ENCODE measurements around the gene LEPR.
"Not testable (repeated sequence)": the region's sequence is repeated elsewhere in the genome, so short reads cannot be mapped to it uniquely, and the experiment has no call there.

LEPR gene

GRCh38 chr1:65440915-65441314 is 20.4 kb downstream of the LEPR start:
- DNase-seq: no peak

DNA sequence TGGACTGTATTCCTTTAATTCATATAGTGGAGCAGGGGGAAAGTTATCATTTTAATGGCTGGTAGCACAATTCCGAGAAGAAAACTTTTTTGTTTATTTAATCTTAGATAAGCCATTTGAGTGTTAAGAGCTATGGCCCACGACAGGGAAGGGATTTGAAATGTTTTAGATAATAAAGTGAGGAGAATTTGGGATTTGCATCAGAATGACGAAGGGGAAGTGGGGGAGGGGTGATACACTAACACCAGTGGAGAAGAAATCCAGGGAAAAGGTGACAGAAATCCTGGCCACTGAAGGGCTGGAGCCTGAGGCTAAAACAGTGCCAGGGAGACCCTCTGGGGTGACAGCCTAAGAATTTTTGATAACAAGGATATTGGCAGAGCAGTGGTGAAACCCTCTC is 21.0 kb downstream of the LEPR start:
- DNase-seq: no peak

GRCh38 chr1:65442442-65442841 is 22.0 kb downstream of the LEPR start:
- no peak for DNase-seq

DNA sequence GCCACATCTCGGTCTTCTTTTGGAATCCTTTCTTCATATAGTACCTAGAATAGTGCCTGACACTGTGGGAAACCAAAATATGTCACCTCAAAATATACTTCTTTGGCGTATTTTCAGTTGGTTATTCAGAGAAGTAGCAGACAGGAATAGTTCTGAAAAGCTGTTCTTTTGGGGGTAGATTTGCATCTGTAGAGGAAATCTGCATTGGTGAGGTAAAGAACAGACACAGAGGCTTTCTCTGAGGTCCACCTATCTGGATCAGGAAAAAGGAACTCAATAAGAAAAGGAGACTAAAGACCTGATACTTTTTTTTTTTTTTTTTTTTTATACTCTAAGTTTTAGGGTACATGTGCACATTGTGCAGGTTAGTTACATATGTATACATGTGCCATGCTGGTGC is 23.2 kb downstream of the LEPR start:
- DNase-seq: no peak

DNA sequence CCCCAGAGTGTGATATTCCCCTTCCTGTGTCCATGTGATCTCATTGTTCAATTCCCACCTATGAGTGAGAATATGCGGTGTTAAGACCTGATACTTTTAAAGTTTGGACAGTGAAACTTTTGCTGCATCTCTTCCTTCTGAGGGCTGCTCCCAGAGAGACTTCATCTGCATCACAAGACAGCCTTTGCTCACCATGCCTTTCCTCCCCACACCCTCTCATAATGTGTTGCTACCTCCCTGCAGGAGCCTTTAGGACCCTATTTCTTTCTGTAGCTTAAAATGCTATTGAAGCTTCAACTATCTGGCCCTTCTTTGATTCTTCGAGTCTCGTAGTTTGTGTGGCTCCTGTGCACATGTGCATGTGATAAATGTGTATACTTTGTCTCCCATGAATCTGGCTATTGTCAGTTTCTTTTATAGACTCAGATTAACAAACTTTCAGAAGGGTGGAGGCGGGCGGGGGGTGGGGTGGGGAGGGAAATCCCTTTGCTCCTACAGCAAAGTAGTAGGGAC is 23.7 kb downstream of the LEPR start:
- no peak for DNase-seq

DNA sequence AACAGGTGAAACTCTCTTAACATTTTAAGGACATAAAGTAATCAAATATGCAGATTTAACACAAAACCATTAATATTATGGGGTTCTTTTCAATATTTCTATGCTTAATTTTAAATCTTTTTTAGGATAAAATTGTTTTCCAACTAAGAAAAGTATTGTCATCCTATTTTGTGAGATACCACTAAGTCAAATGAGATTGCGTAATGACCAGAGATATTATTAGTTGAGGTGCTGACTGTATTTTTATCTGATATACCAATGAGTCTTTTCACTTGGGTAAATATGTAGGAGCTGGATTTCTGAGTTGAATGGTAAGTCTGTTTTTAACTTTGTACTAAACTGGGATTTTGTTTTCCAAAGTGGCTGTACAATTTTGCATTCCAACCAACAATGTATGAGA is 25.4 kb downstream of the LEPR start:
- DNase-seq: no peak

- DNase-seq: no peak
Observed at GRCh38 chr1:65449214-65449823, 28.9 kb downstream of the LEPR start.

DNA sequence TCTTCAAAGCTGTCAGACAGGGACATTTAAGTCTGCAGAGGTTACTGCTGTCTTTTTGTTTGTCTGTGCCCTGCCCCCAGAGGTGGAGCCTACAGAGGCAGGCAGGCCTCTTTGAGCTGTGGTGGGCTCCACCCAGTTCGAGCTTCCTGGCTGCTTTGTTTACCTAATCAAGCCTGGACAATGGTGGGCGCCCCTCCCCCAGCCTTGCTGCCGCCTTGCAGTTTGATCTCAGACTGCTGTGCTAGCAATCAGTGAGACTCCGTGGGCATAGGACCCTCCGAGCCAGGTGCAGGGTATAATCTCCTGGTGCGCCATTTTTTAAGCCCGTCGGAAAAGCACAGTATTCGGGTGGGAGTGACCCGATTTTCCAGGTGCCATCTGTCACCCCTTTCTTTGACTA is 35.2 kb downstream of the LEPR start:
- not testable (repeated sequence) for DNase-seq

GRCh38 chr1:65456481-65456880 is 36.0 kb downstream of the LEPR start:
- no peak for DNase-seq

GRCh38 chr1:65457868-65458267 is 37.4 kb downstream of the LEPR start:
- peak; percentile 14 for DNase-seq

- no peak for DNase-seq
Observed at GRCh38 chr1:65458730-65459396, 38.4 kb downstream of the LEPR start.

GRCh38 chr1:65459397-65459768 is 38.9 kb downstream of the LEPR start:
- peak; percentile 44 for DNase-seq

GRCh38 chr1:65465837-65466236 is 45.4 kb downstream of the LEPR start:
- not testable (repeated sequence) for DNase-seq

DNA sequence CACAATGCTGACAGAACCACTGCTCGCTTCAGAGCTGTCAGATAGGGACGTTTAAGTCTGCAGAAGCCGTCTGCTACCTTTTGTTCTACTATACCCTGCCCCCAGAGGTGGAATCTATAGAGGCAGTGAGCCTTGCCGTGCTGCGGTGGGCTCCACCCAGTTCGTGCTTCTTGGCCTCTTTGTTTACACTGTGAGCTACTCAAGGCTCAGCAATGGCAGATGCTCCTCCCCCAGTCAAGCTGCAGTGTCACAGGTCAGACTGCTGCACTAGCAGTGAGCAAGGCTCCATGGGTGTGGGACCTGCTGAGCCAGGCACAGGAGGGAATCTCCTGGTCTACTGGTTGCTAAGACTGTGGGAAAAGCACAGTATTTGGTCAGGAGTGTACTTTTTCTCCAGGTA is 47.1 kb downstream of the LEPR start:
- no peak for DNase-seq

DNA sequence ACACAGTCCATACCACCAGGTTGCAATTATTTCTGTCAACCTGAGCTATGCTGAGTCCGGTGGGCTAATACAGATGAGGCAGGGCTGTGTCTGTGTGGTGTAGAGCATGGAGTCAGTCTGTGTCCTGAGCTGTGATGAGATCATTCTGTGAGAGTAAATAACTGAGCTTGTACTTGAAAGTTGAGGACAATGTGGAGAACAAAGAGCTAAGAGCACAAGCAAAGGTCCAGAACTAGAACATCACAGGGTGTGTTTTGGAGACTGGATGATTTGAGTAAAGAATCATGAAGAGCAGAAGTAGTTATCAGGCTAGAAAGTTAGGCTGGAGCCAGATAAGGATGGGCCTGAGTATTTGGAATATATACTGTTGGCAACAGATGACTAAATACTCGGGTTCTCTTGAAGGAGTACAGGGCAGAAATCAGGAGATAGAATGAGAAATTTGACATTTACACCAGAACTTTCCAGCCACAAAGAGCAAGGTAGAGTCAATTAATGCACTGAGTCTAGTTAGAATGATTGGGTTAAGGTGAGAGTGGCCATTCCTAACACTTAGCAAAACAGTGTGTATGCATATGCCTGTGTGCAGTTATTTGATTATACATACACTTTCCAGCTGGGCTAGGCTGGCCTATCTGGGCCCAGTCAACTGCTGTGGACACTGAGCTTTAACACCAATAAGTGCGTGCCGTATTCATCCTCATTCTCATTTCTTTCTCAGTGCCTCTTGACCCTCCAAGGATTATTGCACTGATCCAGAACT is 48.8 kb downstream of the LEPR start:
- DNase-seq: no peak

DNA sequence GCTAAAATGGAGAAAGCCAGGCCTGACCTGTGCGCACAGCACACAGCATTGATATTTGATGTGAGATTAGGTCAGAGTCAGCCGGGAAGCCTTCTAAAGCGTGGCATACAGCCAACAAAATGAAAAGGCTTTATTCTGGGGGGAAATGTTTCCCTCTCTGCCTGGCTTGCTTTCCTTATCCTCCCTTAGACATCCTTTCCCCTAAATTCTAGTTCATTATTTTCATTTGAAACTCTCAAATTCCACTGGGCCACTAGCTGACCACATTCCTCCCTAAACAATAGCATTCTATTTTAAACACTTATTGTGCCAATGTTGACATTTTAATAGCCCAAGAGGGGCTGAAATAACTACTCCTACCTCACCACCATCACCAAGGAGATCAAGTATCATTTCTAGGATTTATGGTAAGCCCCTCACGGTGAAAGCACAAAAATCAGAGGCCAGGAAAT is 49.4 kb downstream of the LEPR start:
- DNase-seq: no peak
